ENCODE data around the gene AGRP.
"Not testable (repeated sequence)": the region's sequence is repeated elsewhere in the genome, so short reads cannot be mapped to it uniquely, and the experiment has no call there.

The AGRP gene

DNA sequence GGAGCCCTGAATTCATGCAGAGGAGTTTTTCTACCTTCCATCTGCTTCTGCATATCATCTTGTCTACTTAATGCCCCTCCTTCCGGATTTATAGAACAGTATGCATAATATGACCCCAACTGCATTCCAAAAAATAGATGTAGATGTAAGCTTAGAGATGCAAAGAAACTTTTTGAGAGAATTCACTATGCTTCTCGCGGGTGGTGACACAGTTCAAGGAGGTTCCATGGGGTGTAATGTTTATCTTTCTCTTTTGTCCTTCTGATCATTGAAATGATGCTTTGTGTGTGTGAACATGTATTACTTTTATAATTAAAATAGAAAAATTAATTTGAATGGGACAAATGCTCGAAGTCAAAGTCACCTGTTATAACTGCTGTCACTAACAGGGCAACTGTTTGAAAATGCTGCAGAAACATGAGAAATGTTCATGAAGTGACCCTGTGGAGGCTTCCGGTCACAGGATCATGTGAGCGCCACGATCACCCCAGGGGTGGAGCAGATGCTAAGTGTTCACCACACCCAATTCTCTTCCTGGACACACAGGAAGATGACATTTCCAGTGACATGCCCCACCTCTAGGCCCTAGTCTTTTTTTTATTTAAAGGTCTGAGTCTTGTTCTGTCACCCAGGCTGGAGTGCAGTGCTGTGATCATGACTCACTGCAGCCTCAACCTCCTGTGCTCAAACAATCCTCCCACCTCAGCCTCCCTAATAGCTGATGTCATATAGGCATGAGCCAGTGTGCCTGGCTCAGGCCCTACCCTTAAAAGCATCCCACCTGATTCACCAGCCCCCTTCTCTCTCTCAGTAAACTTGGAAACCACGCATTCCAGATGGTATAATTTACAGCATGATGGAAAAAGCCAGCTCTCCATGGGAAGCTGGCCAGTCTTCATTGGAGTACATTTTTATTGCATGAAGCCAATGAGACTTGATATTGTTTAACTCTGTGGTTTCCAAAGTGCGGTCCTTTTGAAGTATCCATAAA is 21.0 kb upstream of the AGRP start:
- DNase-seq (ENCODE audit: low read depth, low spot score): no peak

DNA sequence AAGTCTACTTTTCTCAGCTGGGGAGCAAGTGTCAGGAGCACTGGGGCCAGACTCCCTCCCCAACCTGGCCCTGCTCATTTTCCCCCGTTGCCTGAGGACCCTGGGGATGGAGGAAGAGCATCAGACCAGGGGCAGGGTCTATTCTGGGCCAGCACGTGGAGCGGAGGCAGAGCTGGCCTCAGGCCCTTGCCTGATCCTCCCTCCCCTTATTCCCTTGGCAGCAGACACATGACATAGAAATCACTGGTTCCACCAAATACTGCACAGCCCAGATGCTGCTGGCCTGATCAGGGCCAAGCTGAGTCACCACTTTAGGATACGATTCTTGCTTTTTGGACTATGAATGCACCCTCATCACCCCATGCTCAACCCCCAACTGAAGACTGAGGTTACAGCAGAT is 15.8 kb upstream of the AGRP start:
- DNase-seq (ENCODE audit: low read depth, low spot score): no peak

DNA sequence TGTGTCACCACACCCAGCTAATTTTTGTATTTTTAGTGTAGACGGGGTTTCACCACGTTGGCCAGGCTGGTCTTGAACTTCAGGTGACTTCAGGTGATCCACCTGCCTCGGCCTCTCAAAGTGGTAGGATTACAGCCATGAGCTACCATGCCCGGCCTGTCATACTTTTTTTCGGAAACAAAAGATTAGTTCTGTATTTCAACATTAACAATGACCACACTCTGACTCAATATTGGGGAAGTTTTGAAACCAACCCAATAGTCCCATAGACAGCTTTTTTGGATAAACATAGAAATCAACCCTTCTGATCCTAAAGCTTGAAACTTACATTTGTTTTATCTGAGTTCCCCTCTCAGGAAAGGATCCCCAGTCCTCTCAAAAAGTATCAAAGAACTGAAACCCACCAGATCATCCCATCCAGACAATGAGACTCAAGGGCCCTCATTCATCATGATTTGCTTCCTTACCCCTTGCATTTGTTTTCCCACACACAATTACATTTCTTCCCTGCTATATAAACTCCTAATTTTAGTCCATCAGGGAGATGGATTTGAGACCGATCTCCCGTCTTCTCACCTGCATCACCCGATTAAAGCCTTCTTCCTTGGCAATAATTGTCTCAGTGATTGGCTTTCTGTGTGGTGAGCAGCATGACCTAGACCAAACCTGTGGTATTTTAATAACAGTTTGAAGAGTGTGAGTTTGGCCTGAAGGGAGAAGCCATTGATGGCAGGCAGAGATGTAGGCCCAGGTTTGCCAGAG is 7.2 kb upstream of the AGRP start:
- no peak for DNase-seq (ENCODE audit: low read depth, low spot score)

DNA sequence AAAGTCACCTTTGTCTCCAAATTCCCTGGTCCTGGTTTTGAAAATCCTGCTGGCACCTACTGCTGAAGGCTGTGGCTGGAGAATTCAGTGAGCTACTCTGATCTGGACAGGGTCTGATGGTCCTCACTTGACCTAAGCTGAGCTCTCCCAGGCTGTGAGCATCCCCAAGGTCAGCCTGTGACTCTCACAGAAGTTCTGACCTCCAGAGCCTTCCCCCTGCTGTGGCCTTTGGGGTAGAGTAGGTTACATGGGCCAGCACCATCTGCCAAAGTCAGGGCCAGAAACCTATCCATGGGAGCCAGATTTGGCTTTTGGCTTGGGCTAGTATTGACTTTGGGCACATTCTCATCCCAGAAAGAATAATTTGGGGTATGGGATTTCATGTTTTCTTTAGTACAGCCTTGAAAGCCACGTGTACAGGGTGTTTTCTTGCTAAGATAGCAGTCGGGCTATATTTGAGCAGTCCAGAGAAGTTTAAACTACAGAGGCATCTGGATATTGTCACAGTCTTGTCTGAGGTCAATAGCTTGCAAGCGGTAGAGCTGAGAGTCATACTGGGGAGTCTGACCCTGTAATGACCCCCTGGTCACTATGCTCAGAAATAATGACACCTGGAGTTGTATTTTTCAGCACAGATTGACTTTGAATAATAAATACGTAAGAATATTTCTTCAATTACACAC is 6.2 kb upstream of the AGRP start:
- no peak for DNase-seq (ENCODE audit: low read depth, low spot score)

DNA sequence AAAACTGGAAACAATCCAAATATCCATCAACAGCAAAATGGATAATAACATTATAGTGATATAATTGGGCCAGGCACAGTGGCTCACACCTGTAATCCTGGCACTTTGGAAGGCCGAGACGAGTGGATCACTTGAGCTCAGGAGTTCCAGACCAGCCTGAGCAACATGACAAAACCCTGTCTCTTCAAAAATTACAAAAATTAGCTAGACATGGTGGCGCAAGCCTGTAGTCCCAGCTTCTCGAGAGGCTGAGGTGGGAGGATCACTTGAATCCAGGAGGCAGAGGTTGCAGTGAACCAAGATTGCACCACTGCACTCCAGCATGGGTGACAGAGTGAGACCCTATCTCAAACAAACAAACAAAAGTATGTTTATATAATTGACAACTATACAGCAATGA is 4.2 kb upstream of the AGRP start:
- not testable (repeated sequence) for DNase-seq (ENCODE audit: low read depth, low spot score)

DNA sequence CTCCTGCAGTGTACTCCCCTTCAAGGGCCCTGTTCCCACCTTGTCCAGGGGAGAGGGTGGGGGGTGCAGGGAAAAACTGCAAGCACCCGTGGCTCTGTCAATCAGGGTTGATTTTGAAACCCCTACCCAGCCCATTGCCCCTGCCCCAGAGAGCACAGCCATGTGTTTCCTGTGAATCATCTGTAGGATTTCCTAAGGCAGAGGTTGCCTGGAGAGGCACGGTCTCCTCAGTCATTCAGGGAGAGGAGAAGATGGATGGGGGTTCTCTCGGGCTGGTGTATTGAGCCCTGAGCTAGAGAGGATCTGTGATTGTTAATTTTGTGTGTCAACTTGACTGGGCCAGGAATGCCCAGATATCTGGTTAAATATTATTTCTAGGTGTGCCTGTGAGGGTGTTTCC is 3.5 kb upstream of the AGRP start:
- DNase-seq (ENCODE audit: low read depth, low spot score): no peak

DNA sequence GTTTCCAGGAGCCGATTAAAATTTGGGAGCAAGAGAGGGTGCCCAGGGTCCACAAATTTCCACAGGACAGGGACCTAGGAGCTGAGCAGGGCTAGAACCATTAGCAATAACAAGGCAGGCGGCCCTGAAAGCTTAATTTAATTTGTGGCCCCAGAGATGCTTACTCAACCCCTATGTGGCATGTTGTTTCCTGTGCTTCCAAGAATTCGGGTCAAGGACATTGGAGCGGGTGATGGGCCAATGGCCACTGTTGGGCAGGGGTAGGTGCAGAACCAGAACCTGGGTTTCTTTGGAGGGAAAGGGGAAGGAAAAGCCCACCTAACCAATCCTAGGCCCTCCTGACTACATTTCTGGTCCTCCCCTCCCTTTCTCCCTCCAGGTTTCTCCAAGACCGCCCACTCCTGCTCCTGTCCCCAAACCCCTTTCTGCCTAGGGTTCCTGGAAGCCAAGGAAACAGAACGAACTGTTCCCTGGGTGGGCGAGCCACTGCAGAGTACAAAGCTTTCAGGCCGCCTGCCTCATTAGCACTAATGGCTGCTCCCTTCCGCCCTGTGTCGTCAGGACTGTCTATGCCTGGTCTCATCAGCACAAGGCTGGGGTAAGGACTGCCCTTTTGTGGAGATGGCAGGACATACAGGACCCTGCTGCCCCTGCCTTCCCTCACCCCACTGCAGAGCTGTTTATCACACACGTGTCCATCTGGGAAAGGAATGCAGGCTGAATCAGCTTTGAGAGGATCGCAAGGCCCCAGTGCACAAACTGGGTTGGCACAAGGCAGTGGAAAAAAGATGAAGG is 581 bp upstream of the AGRP start:
- no peak for DNase-seq (ENCODE audit: low read depth, low spot score)

DNA sequence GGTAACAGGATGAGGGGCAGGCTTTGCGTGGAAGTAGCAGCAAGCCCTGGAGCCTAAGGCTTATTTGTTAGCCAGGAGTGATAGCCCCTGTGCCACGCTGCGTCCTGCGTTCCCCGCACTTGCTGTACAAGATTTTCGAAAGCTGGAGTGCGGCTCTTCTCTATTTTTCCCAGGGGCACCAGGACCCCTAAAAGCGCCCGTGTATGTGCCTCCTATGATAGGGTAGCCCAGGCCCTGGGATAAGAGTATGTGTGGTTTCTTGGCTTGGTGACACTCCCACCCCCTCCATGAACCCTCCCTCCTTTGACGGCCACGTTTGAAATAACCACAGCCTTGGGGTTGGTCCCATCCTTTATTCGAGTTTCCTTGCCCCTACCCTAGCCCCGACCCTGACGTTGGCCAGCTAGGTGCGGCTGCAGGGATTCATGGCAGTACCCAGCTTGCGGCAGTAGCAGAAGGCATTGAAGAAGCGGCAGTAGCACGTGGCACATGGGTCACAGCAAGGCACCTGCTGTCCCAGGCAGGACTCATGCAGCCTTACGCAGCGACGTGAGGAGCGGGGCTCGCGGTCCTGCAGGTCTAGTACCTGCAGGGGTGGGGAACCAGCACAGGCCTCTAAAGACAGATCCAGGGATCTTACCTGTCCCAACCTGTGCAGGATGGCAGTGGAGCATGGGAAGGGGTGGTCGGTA is 968 bp downstream of the AGRP start:
- no peak for DNase-seq (ENCODE audit: low read depth, low spot score)

DNA sequence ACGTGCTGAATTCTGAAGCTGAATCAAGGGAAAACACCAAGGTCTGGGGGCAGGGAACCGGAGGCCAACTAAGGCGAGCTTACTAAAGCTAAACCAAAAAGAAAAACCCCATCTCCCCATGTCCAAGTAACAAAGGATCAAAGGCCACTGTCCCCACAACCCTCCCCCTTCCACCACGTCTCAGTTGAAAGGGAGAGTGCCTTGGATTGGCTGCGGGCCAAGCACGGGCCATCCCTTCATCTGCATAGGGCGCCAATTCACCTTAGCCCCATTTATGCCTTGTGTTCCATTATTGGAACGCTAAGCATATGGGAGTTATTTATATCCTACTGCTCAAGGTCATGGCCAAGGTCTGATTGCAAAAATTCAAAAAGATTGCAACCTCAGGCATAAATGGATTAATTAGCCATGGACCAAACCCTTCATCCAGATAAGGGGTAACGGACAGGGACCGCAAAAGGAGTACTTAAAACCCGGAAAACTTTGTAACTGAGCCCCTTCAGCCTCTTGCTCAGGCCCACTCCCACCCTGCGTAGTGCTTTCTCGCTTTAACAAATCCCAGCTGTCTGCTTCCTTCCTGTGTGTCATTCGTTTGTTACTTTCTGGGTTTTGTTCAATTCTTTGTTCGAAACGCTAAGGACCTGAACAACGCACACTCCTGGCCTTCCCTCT is 1.6 kb downstream of the AGRP start:
- DNase-seq (ENCODE audit: low read depth, low spot score): no peak

DNA sequence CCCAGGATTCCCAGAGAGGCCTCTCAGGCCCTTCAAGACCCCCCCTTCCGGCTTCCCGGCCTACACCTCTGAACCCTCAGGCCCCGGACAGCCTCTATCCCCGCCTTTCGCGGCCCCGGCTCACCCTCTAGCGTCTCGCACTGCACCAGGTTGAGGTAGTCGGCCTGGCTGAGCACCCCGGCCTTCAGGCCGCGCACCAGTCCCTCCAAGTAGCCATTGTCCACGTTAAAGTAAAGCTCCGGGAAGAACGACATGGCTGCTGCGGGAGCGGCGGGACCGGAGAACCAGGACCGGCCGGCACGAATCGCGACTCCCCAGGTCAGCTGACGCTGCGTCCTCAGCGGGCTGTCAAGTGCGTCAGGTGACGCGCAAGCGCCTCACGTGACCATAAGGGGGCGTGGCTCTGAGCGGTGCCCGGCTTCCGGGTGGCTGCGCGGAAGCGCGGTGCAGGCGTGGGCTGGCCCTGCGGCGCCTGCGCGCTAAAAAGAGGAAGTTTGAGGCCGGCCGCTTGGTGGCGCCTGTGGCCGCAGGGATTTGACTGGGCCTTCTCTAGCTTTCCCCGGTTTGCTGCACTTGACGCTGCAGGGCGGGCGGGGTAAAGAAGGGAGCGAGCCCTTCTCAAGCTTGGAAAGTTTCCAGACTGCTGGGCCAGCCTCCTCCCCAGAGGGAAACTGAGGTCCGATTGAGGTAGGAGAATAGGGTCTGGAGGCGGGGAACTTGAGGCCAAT is 2.4 kb downstream of the AGRP start, which contains the start of gene ATP6V0D1:
Gene ATP6V0D1, minus strand, starts transcription at position 325 of the 728 bp plus-strand sequence. Its CDS starts 71 bp downstream, at position 254.
- DNase-seq (ENCODE audit: low read depth, low spot score): peak; percentile 96

DNA sequence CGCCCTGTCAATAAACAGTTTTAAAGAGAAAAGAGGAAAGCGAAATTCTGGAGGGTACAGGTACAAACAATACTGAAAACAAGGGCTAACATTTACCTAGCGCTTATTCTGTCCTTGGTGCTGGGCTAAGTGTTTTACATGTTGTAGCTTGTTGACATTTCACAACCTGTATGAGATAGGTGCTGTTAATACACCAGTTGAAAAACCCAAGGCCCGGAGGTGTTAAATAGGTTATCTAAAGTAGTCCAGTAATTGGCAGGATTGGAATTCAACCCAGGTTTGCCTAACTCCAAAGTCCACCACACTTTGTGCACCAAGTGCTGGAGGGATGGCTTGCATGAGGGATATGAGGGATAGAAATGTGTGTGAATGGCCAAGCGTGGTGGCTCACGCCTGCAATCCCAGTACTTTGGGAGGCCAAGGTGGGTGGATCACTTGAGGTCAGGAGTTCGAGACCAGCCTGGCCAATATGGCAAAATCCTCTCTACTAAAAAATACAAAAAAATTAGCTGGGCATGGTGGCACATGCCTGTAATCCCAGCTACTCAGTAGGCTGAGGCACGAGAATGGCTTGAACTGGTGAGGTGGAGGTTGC is 5.3 kb downstream of the AGRP start:
- DNase-seq (ENCODE audit: low read depth, low spot score): no peak

DNA sequence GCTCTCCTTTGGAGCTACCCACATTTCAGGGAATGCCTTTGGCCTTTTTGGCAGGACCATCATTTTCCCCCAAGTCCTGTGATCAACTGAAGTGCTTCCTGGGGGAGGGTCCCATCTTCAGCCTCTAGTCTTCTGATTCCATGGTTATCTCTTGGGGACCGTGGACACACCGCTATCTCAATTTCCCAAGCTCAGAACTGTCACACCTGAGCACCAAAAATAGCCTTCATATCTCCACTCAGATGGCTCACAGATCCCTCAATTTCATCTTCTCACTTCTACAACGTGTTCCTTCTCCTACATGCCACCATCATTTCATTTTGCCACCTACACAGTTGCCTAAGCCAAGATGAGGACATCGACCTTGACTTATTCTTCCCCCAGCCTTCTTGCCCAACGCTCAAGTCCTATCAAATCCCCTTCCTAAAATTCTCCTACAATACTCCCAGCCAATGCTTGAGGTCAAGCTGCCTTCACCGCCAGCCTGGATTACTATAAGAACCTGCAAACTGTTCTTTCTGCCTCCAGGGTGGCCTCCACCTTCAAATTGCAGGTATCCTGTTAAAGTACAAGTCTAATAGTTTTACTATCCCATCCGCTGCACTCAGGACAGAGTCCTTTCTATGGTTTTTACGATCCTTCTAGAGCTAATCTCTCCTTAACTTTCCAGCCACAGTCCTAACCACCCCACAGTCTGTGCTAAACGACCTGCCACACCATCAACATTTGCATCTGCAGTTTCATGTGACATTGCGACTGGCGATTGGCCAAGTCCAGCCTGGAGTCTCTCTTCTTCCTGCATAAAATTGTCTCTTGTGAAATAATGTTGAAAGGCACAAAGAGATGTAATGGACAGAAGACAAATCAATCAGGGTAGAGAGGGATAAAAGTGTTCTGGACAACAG is 8.5 kb downstream of the AGRP start:
- DNase-seq (ENCODE audit: low read depth, low spot score): no peak

DNA sequence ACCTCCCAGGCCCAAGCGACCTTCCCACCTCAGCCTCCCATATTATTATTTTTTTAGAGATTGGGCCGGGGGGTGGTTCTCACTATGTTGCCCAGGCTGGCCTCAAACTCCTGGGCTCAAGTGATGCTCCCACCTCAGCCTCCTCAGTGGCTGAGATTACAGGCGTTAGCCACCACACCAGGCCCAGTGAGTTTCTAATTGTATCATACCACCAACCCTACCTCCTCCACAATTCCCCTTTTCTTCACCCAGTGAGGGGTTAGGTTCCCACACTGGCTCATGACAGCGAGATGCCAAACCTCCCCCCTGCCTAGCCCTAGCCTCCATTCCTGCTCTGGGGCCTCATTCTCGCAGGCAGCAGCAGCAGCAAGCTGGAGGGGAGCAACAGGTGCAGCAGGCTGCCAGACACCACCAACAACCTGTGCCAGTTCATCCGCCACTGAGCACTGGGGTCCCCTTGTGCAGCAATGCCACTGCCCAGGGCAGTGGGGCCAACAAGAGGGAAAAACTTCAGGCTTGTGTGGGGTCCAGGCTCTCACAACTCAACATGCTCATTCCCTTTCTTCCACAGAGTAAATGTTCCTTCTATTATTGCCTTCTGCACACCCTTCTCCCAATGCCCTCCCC is 11.5 kb downstream of the AGRP start:
- DNase-seq (ENCODE audit: low read depth, low spot score): no peak

DNA sequence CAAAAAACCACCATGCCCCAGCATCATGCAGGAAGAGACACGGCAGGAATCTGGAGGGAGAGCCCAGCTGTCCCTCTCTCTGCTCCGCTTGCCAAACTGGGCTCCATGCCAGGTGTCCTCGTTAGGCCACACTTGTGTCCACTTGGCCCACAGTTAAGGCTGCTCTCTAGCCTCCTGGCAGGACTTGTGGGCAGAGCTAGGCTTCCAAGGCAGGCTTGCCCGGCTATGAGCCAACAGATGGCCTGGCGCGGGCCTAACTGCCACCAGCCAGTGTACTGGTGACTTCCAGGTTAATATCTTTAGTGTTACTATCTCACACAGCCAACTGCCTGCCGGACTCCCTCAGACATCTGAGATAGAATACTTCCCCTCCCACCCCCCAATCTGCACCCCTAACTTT is 13.0 kb downstream of the AGRP start:
- DNase-seq (ENCODE audit: low read depth, low spot score): no peak

DNA sequence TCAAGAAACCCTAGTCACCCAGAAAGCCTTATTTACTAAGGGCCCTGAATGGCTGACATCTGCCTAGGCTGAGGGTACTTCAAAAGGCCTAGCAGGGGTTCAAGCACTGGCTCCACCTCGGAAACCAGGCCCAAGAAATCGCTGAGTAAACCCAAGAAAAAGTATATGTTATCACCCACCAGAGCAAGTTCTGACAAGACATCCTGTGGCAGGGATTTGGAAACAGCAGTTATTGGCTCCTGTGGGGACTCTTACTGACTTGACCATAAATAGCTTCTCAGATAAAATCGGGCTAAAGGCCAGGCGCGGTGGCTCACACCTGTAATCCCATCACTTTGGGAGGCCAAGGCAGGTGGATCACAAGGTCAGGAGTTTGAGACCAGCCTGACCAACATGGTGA is 14.6 kb downstream of the AGRP start:
- no peak for DNase-seq (ENCODE audit: low read depth, low spot score)

DNA sequence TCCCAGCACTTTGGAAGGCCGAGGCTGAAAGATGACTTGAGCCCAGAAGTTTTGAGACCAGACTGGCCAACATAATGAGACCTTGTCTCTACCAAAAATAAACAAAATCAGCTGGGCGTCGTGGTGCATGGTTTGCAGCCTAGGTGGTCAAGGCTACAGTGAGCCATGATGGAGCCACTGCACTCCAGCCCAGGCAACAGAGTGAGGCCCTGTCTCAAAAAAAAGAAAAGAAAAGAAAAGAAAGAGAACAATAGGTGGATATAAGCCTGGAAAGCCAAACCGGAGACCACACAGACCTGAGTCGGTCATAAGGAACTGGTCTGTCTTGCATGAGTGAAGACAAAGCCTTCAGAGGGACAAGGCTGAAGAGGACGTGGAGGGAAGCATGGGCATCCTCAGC is 16.8 kb downstream of the AGRP start:
- DNase-seq (ENCODE audit: low read depth, low spot score): no peak

DNA sequence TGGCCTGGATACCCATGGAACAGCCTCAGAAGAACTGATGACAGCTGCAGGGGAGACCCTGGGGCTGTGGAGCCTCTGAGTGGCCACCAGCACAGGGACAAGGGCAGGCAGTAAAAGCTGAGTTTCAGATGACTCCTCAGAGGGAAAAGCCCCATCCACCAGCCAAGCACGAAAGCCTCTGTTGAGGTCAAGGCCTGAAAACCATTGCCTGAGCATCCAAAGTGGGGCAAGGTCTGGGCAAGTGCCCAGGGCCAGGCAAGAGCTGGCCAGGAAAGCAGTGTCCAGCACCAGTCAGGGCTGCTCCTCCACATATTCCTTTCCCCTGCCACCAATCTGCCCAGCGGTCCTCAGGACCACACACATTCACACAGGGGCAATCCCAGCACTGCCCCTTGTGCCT is 18.8 kb downstream of the AGRP start:
- DNase-seq (ENCODE audit: low read depth, low spot score): no peak

DNA sequence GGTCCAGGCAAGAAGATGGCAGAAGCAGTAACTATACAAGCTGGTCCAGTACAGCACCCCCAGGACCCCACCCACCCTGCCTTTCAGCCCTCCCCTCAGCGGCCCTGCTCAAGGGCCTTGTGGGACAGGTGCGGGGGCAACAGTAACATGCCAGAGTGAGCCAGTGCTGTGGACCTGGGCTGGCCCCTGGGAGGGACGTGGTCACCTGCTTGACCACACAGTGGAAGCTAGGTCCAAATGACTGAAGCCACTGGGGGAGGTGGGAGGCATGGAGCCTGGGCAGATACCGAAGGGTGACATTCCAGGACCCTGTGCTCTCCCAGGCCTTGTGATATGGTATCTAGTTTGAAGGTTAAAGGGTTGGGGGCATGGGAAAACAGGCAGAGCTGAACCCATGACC is 19.7 kb downstream of the AGRP start:
- no peak for DNase-seq (ENCODE audit: low read depth, low spot score)
